Measurements from ENCODE around the gene FOXP3.

- TF ChIP-seq POLR2A (IDR thresholded peaks at IDR 0.05) = no peak
- TF ChIP-seq CTCF (IDR thresholded peaks at IDR 0.05) = no peak
Observed at GRCh38 chrX:49226946-49227345, 37.6 kb downstream of the FOXP3 start.

All from Peyer's patch (tissue), 4 donors.